B cell (primary cell): ENCODE data around the gene SAMD9. TPM values are rescaled to one million over a fixed set of nuclear protein-coding genes. Genes with fewer than 3 reads are reported as not detected.

Source experiments
- ATAC-seq: fragments of 200-7000 bp; cut with Tn5 transposase; one replicate; pipeline ENCODE4 v1.10.0; 2021; ENCODE audit warnings: low read depth, mild to moderate bottlenecking, moderate number of reproducible peaks, moderate library complexity
- CTCF ChIA-PET: fragments of 350-600 bp; sonication (Branson Sonifier 250); formaldehyde crosslinking; loops from one replicate; lab custom pipeline; 2021; ENCODE audit warnings: antibody characterized with exemption, inconsistent platforms; lab: Charles Lee
- POLR2A ChIA-PET: fragments of 350-600 bp; sonication (Branson Sonifier 250); formaldehyde crosslinking; loops from one replicate; lab custom pipeline; 2021; ENCODE audit warnings: antibody characterized with exemption; lab: Charles Lee
- DNase-seq: peaks from one replicate; pipeline ENCODE4 v3.0.0; 2013
- H2AFZ ChIP-seq: 2 replicates; pipeline ENCODE4 v1.6.1; 2012; ENCODE audit warnings: mild to moderate bottlenecking, low read depth, low read length; ENCODE audit not compliant: insufficient read depth, poor library complexity, severe bottlenecking
- H3K27ac ChIP-seq, 2 donors: 1 replicate in 1 of 2; 2 replicates in 1 of 2; pipeline ENCODE4 v1.5.1; 2012 to 2013; ENCODE audit warnings: low read length in 2 of 2, mild to moderate bottlenecking in 2 of 2, moderate library complexity in 1 of 2
- H3K27me3 ChIP-seq, 4 experiments: fragments of 200-600 bp in 1 of 4; sonication (generic) in 1 of 4; replicated peaks in 1 of 4; 1 replicate in 2 of 4; 2 replicates in 2 of 4; pipeline versions ENCODE4 v1.6.1 to v1.7.0; 2013 to 2016; ENCODE audit warnings: low read length in 3 of 4, mild to moderate bottlenecking in 2 of 4, mixed read lengths in 1 of 4, moderate library complexity in 1 of 4; ENCODE audit not compliant: insufficient read depth in 4 of 4, control insufficient read depth in 3 of 4; ENCODE audit errors: control extremely low read depth in 1 of 4
- H3K36me3 ChIP-seq, 2 experiments: replicated peaks in 1 of 2; 1 replicate in 1 of 2; 2 replicates in 1 of 2; pipeline versions ENCODE4 v1.6.1 to v1.7.1; 2013; ENCODE audit warnings: low read length in 1 of 2; ENCODE audit not compliant: insufficient read depth in 2 of 2, control insufficient read depth in 1 of 2; ENCODE audit errors: control extremely low read depth in 1 of 2, extremely low read depth in 1 of 2
- H3K4me1 ChIP-seq, 2 donors: fragments of 200-600 bp in 1 of 2; sonication (generic) in 1 of 2; 1 replicate in 1 of 2; 2 replicates in 1 of 2; pipeline versions ENCODE4 v1.5.1 to v1.6.1; 2013 to 2017; ENCODE audit warnings: low read length in 2 of 2; ENCODE audit not compliant: control insufficient read depth in 2 of 2, insufficient read depth in 2 of 2
- H3K4me2 ChIP-seq: replicated peaks from 2 replicates; pipeline ENCODE3; 2012; ENCODE audit warnings: mild to moderate bottlenecking, low read depth, low read length; ENCODE audit not compliant: poor library complexity, severe bottlenecking
- H3K4me3 ChIP-seq, 5 experiments: fragments of 200-600 bp in 1 of 5; sonication (generic) in 1 of 5; 1 replicate in 3 of 5; 2 replicates in 2 of 5; pipeline versions ENCODE4 v1.5.1 to v1.7.0; 2011 to 2016; ENCODE audit warnings: low read length in 4 of 5, mild to moderate bottlenecking in 4 of 5, low read depth in 2 of 5, control low read depth in 1 of 5, moderate library complexity in 1 of 5; ENCODE audit not compliant: insufficient read depth in 1 of 5; ENCODE audit errors: control extremely low read depth in 1 of 5, extremely low read depth in 1 of 5
- H3K79me2 ChIP-seq: fragments of 200-600 bp; sonication (generic); one replicate; pipeline ENCODE4 v1.6.0; 2016; ENCODE audit warnings: low read length; ENCODE audit not compliant: control insufficient read depth, insufficient read depth
- H3K9ac ChIP-seq: fragments of 200-600 bp; sonication (generic); 2 replicates; pipeline ENCODE4 v1.6.1; 2017; ENCODE audit warnings: mild to moderate bottlenecking, low read length, moderate library complexity
- H3K9me3 ChIP-seq, 3 donors: one replicate each; pipeline versions ENCODE4 v1.6.1 to v1.7.1; 2013; ENCODE audit warnings: low read length in 2 of 3; ENCODE audit not compliant: control insufficient read depth in 2 of 3, insufficient read depth in 1 of 3; ENCODE audit errors: control extremely low read depth in 1 of 3
- H4K20me1 ChIP-seq: 2 replicates; pipeline ENCODE4 v1.6.0; 2012; ENCODE audit warnings: mild to moderate bottlenecking, low read length; ENCODE audit not compliant: insufficient read depth, control insufficient read depth, poor library complexity, severe bottlenecking
- H3K27ac Mint-ChIP-seq: one replicate; pipeline ENCODE4 v1.8.0; 2021; ENCODE audit warnings: mixed read lengths
- H3K27me3 Mint-ChIP-seq: one replicate; pipeline ENCODE4 v1.8.0; 2021; ENCODE audit warnings: mixed read lengths
- H3K4me1 Mint-ChIP-seq: one replicate; pipeline ENCODE4 v1.8.0; 2021; ENCODE audit warnings: mixed read lengths
- H3K4me3 Mint-ChIP-seq: one replicate; pipeline ENCODE4 v1.8.0; 2021; ENCODE audit warnings: mixed read lengths
- H3K9me3 Mint-ChIP-seq: one replicate; pipeline ENCODE4 v1.8.0; 2022; ENCODE audit warnings: mixed read lengths; ENCODE audit not compliant: insufficient read depth
- CTCF ChIP-seq: fragments of 200-600 bp; IDR thresholded peaks from one replicate; pipeline ENCODE4 v1.8.0; 2022; ENCODE audit warnings: antibody characterized with exemption, mild to moderate bottlenecking
- EZH2 ChIP-seq: IDR thresholded peaks from 2 replicates; pipeline ENCODE4 v1.6.1; 2012; ENCODE audit warnings: borderline replicate concordance, low read depth, mild to moderate bottlenecking, moderate library complexity, low read length; ENCODE audit not compliant: insufficient read depth, poor library complexity, severe bottlenecking
- WGBS: methylation state at CpG from one replicate; pipeline ENCODE4 v1.1.5; 2013; ENCODE audit warnings: missing lambda C conversion rate; ENCODE audit not compliant: insufficient coverage; 5-methylcytosine and 5-hydroxymethylcytosine counted together
- intact Hi-C: fragments of 100-400 bp; cut with micrococcal nuclease; formaldehyde crosslinking; loops from one replicate; pipeline ENCODE4 v1.10.0; 2022
- polyA plus RNA-seq: library from polyadenylated mRNA; depleted of rRNA; stranded (reverse); fragments of >200 nt; gene quantifications from 2 replicates; pipeline ENCODE4 v1.2.3, GENCODE V29; 2012
- total RNA-seq, 2 donors: library from RNA; stranded (reverse); fragments of 120-200 nt in 1 of 2; gene quantifications; 1 replicate in 1 of 2; 2 replicates in 1 of 2; pipeline versions ENCODE4 v1.2.3 to v1.2.4, GENCODE V29; 2013 to 2022

Gene SAMD9
- total and polyA plus RNA-seq, 2 donors (not counting 1 experiment from before 2014, with no cell fraction given) = 6.2 to 42.1 TPM

DNA sequence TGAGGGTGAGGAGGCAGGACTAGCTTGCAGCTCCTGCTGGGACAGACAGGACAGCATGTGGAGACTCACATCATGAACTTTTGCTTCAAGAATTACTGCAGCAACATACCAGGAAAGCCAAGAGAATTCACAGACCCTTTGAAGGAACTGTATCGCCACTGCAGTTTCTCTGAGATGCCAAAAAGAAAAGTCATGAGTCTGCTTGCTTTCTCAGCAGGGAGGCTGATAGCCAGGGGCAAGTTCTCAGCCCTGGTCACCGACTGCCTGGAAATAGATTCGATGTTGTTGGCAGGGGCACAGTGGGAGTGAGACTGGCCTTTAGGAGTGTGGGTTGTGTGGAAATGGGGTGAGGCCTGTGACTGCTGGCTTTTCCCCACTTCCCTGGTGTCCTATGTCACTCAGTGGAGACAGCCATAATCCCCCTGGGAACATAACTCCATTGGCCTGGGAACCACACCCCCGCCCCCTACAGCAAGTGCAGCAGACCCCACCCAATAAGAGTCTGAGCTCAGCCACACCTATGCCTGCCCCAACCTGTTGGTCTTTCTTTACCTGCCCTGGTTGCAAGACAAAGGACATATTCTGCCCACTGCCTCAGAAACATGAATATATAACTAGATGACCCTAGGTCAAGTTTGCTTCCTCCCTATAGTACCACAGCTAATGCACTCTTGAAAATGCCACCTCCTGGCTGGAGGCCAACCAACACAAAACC lies 1.6 kb upstream of the SAMD9 start:
- no peak for TF ChIP-seq EZH2
- TF ChIP-seq CTCF = no peak
- peaks cover 0 to 13% of the 10 kb centered on the region in 2 experiments for H3K36me3 ChIP-seq
- Mint-ChIP-seq H3K4me1 (peaks cover 38% of the 10 kb centered on the region), H3K27me3 (no peaks in the 10 kb centered on the region), H3K27ac (no peak overlapping the region), H3K9me3 (peaks cover 17% of the 10 kb centered on the region), H3K4me3 (no peak overlapping the region)
- H3K9ac ChIP-seq = no peak overlapping the region
- ATAC-seq (no peak), DNase-seq (no peak)
- WGBS = 94% methylated on average over 3 of the region's 4 CpGs
- peaks cover 34% of the 10 kb centered on the region for H3K79me2 ChIP-seq
- H3K4me1 ChIP-seq = peaks cover 18 to 33% of the 10 kb centered on the region in 2 donors
- H3K4me2 ChIP-seq = no peak overlapping the region
- H3K27me3 ChIP-seq = no peaks in the 10 kb centered on the region
- no peaks in the 10 kb centered on the region for H4K20me1 ChIP-seq
- ChIA-PET CTCF (no interaction called here), POLR2A (no interaction called here)
- no peak overlapping the region for H3K4me3 ChIP-seq
- no peak overlapping the region for H3K27ac ChIP-seq
- intact Hi-C loops = loop anchor here (2.0 to 10.0 kb wide), 6 partner anchors 48 to 1041 kb away; partner anchors contain the start of genes CYP51A1, FAM133B, PEX1 and RBM48
- H3K9me3 ChIP-seq = peaks cover 0 to 10% (median 5%) of the 10 kb centered on the region in 3 donors
- H2AFZ ChIP-seq = no peak overlapping the region

GRCh38 chr7:93117327-93117726 lies 452 bp downstream of the SAMD9 start:
- Mint-ChIP-seq H3K27me3 (no peaks in the 10 kb centered on the region), H3K4me3 (peak overlapping the region; percentile 85), H3K9me3 (peaks cover 11% of the 10 kb centered on the region), H3K27ac (peak overlapping the region; percentile 74), H3K4me1 (peaks cover 48% of the 10 kb centered on the region)
- intact Hi-C loops = loop anchor here (5.0 to 10.0 kb wide), 3 partner anchors 50 to 983 kb away; partner anchors contain the start of gene CYP51A1
- ChIA-PET POLR2A (interaction anchor here (1.3 kb wide), 1 partner anchor 115 kb away, joined by 3 read pairs; the partner anchor contains the start of gene VPS50), CTCF (interaction anchor here (0.6 to 2.3 kb wide), 6 partner anchors 28 to 670 kb away, joined by 4 to 11 read pairs (median 5); partner anchors contain the start of genes GATAD1 and VPS50)
- Histone ChIP-seq H3K4me1 (peaks cover 18 to 33% of the 10 kb centered on the region in 2 donors), H3K9ac (peak overlapping the region; percentile 78), H3K36me3 (peaks cover 0 to 19% of the 10 kb centered on the region in 2 experiments), H4K20me1 (no peaks in the 10 kb centered on the region), H3K27ac (peak overlapping the region; percentile 56 to 83), H3K4me2 (peak overlapping the region; percentile 73), H3K9me3 (peaks cover 0 to 10% (median 5%) of the 10 kb centered on the region in 3 donors), H2AFZ (peak overlapping the region; percentile 71), H3K4me3 (peak overlapping the region; percentile 41 to 92 (median 59)), H3K79me2 (peaks cover 38% of the 10 kb centered on the region), H3K27me3 (no peaks in the 10 kb centered on the region)
- TF ChIP-seq CTCF = no peak
- TF ChIP-seq EZH2 = no peak
- DNase-seq (peak; percentile 22), ATAC-seq (no peak)
- no CpG with 5 or more reads among the region's 1 CpG for WGBS
